Measurements from ENCODE around the gene TACR2. TPM values are rescaled to one million over a fixed set of nuclear protein-coding genes. Genes with fewer than 3 reads are reported as not detected.

The TACR2 gene
- total and polyA plus RNA-seq, 2 experiments from 2014 or later = not detected

- TF ChIP-seq CREB1 (CRISPR knock-in tag; IDR thresholded peaks at IDR 0.05; ENCODE audit: low read depth) = no peak
- peak; percentile 84 to 90 for TF ChIP-seq CTCF (conservative IDR thresholded peaks at IDR 0.05; ENCODE audit: low read depth in 2 of 2)
- no peak for TF ChIP-seq REST (IDR thresholded peaks at IDR 0.05; ENCODE audit: unreplicated experiment)
- Histone ChIP-seq H3K36me3 (ENCODE audit: insufficient read depth) (no peaks in the 10 kb centered on the region), H2AFZ (no peak overlapping the region), H3K4me1 (ENCODE audit: insufficient read depth) (0 out of 2 replicates have a peak, but pooled peaks cover under 1% of the 10 kb centered on the region), H3K4me3 (peak overlapping the region; percentile 34), H3K27ac (ENCODE audit: low read depth) (no peak overlapping the region), H3K9me2 (ENCODE audit: insufficient read depth) (no peaks in the 10 kb centered on the region), H3F3A (replicated peaks; ENCODE audit: low read depth) (no peaks in the 10 kb centered on the region), H3K79me2 (replicated peaks; ENCODE audit: insufficient read depth) (no peaks in the 10 kb centered on the region), H3K4me2 (peak overlapping the region; percentile 24; the same call in 1 of the 2 replicates), H4K20me1 (replicated peaks; ENCODE audit: insufficient read depth) (no peaks in the 10 kb centered on the region), H3K27me3 (ENCODE audit: insufficient read depth) (peaks cover 4% of the 10 kb centered on the region; the same call in 1 of the 2 replicates)
- peak; percentile 79 for ATAC-seq
- H3K27ac Mint-ChIP-seq = peak overlapping the region; percentile 67; the same call in 1 of the 2 replicates
- H3K4me1 Mint-ChIP-seq = peaks cover 11% of the 10 kb centered on the region
- no peak overlapping the region; the same call in 2 of the 3 replicates for H3K4me3 Mint-ChIP-seq
- peak; percentile 95 for DNase-seq (ENCODE audit: low spot score)
- H3K9me3 Mint-ChIP-seq = no peaks in the 10 kb centered on the region
- H3K27me3 Mint-ChIP-seq (ENCODE audit: insufficient read depth, low read depth, poor library complexity) = peaks cover 8% of the 10 kb centered on the region
- H3K36me3 Mint-ChIP-seq (ENCODE audit: low read depth) = no peaks in the 10 kb centered on the region
Observed at GRCh38 chr10:69413221-69413865, 3.4 kb downstream of the TACR2 start.

- no peak overlapping the region for H3K27ac Mint-ChIP-seq
- peaks cover 15% of the 10 kb centered on the region for H3K27me3 Mint-ChIP-seq (ENCODE audit: insufficient read depth, low read depth, poor library complexity)
- no peak overlapping the region for H2AFZ ChIP-seq
- no peak overlapping the region for H3K4me2 ChIP-seq
- no peak overlapping the region for H3K27ac ChIP-seq (ENCODE audit: low read depth)
- DNase-seq (ENCODE audit: low spot score) = no peak
- H3K36me3 Mint-ChIP-seq (ENCODE audit: low read depth) = no peaks in the 10 kb centered on the region
- H3K9me3 Mint-ChIP-seq = no peaks in the 10 kb centered on the region; the same call in 2 of the 3 replicates
- peaks cover 10% of the 10 kb centered on the region; the same call in 1 of the 2 replicates for H3K4me1 ChIP-seq (ENCODE audit: insufficient read depth)
- H3K4me3 Mint-ChIP-seq = no peak overlapping the region
- H3K36me3 ChIP-seq (ENCODE audit: insufficient read depth) = no peaks in the 10 kb centered on the region
- no peak overlapping the region for H3K4me3 ChIP-seq
- no peaks in the 10 kb centered on the region for H3K9me2 ChIP-seq (ENCODE audit: insufficient read depth)
- peaks cover 18% of the 10 kb centered on the region for H3K4me1 Mint-ChIP-seq
- H3K27me3 ChIP-seq (ENCODE audit: insufficient read depth) = peaks cover 4% of the 10 kb centered on the region; the same call in 1 of the 2 replicates
- no peak for ATAC-seq
- H4K20me1 ChIP-seq (replicated peaks; ENCODE audit: insufficient read depth) = no peaks in the 10 kb centered on the region
- no peaks in the 10 kb centered on the region for H3K79me2 ChIP-seq (replicated peaks; ENCODE audit: insufficient read depth)
- no peaks in the 10 kb centered on the region; the same call in 1 of the 2 replicates for H3F3A ChIP-seq (replicated peaks; ENCODE audit: low read depth)
- TF ChIP-seq CREB1 (CRISPR knock-in tag; IDR thresholded peaks at IDR 0.05; ENCODE audit: low read depth) (no peak), ETS1 (IDR thresholded peaks at IDR 0.05) (no peak), CTCF (conservative IDR thresholded peaks at IDR 0.05; ENCODE audit: low read depth in 2 of 2) (no peak), NANOG (IDR thresholded peaks at IDR 0.05; ENCODE audit: borderline replicate concordance) (no peak), ZNF114 (CRISPR knock-in tag; IDR thresholded peaks at IDR 0.05) (no peak), STAT1 (IDR thresholded peaks at IDR 0.05; ENCODE audit: unreplicated experiment) (no peak), ZNF331 (CRISPR knock-in tag; IDR thresholded peaks at IDR 0.05; ENCODE audit: low read depth) (no peak), JUNB (IDR thresholded peaks at IDR 0.05; ENCODE audit: unreplicated experiment) (no peak)
Observed at GRCh38 chr10:69412232-69412790, 4.4 kb downstream of the TACR2 start.

Data from GM23338 (cell line).